K562 (cell line): ENCODE results near the gene GRB2. TPM values are rescaled to one million over a fixed set of nuclear protein-coding genes. Genes with fewer than 3 reads are reported as not detected.

Source experiments
- ASH1L ChIP-seq: fragments of 450-650 bp; IDR thresholded peaks from 2 replicates; pipeline ENCODE4 v1.6.1; 2018; ENCODE audit warnings: borderline replicate concordance, mild to moderate bottlenecking, low read depth; ENCODE audit not compliant: partially characterized antibody
- COPS2 ChIP-seq: fragments of 450-650 bp; conservative IDR thresholded peaks from 2 replicates; pipeline ENCODE4 v1.6.1; 2016; ENCODE audit warnings: mild to moderate bottlenecking, moderate library complexity
- CREM ChIP-seq: IDR thresholded peaks from 2 replicates; pipeline ENCODE4 v1.6.1; 2014; ENCODE audit warnings: antibody characterized with exemption, low read depth
- HDAC8 ChIP-seq: fragments of 450-650 bp; IDR thresholded peaks from 2 replicates; pipeline ENCODE4 v1.6.1; 2016; ENCODE audit warnings: mild to moderate bottlenecking, missing genetic modification characterization, moderate library complexity, missing compliant biosample characterization
- HINFP ChIP-seq: fragments of 450-650 bp; conservative IDR thresholded peaks from 2 replicates; pipeline ENCODE4 v1.6.1; 2016; ENCODE audit warnings: missing genetic modification characterization, low read depth, mild to moderate bottlenecking, control low read depth, missing compliant biosample characterization
- HMBOX1 ChIP-seq: sonication (generic); IDR thresholded peaks from 2 replicates; pipeline ENCODE4 v1.6.1; 2016
- IFI16 ChIP-seq: fragments of 250-450 bp; sonication (Bioruptor Pico); IDR thresholded peaks from 2 replicates; pipeline ENCODE4 v2.1.2; 2022; ENCODE audit warnings: mild to moderate bottlenecking, inconsistent platforms
- IRF2 ChIP-seq: sonication (generic); formaldehyde crosslinking; IDR thresholded peaks from 2 replicates; pipeline ENCODE4 v1.8.1; 2022; ENCODE audit warnings: mild to moderate bottlenecking, missing genetic modification reagents
- KDM5B ChIP-seq: fragments of 200-600 bp; sonication (generic); IDR thresholded peaks from 2 replicates; pipeline ENCODE4 v1.6.1; 2012; ENCODE audit warnings: low read depth, mild to moderate bottlenecking, moderate library complexity, low read length, control low read depth, inconsistent platforms; ENCODE audit not compliant: insufficient replicate concordance
- MITF ChIP-seq: IDR thresholded peaks from 2 replicates; pipeline ENCODE4 v1.6.1; 2014; ENCODE audit warnings: antibody characterized with exemption
- MTA1 ChIP-seq: fragments of 450-650 bp; IDR thresholded peaks from 2 replicates; pipeline ENCODE4 v1.6.1; 2017; ENCODE audit warnings: borderline replicate concordance
- NRF1 ChIP-seq, 2 experiments: fragments of 450-650 bp; IDR thresholded peaks in 1 of 2; conservative IDR thresholded peaks in 1 of 2; 2 replicates each; pipeline ENCODE4 v1.6.1; 2014; ENCODE audit warnings: mild to moderate bottlenecking in 2 of 2
- POLR2B ChIP-seq: fragments of 450-650 bp; IDR thresholded peaks from 2 replicates; pipeline ENCODE4 v1.6.1; 2018; ENCODE audit warnings: low read depth; ENCODE audit not compliant: partially characterized antibody
- RAD21 ChIP-seq, 2 experiments: fragments of 250-450 bp in 1 of 2; fragments of 450-650 bp in 1 of 2; sonication (Bioruptor Pico) in 1 of 2; formaldehyde crosslinking in 1 of 2; IDR thresholded peaks in 1 of 2; conservative IDR thresholded peaks in 1 of 2; 2 replicates each; pipeline versions ENCODE4 v1.4.0 to v1.8.0; 2020 to 2022; ENCODE audit warnings: mild to moderate bottlenecking in 2 of 2, moderate library complexity in 1 of 2
- RBM34 ChIP-seq: fragments of 200-400 bp; formaldehyde crosslinking; IDR thresholded peaks from 2 replicates; pipeline ENCODE4 v1.6.1; 2018; ENCODE audit warnings: low read length, borderline replicate concordance; ENCODE audit not compliant: insufficient read depth
- RFX5 ChIP-seq: IDR thresholded peaks from 2 replicates; pipeline ENCODE4 v1.6.1; 2011; ENCODE audit warnings: low read depth, mild to moderate bottlenecking, improper control_type of control experiment, low read length
- SOX6 ChIP-seq: fragments of 450-650 bp; IDR thresholded peaks from 2 replicates; pipeline ENCODE4 v1.6.1; 2014; ENCODE audit warnings: mild to moderate bottlenecking
- SP2 ChIP-seq: IDR thresholded peaks from 2 replicates; pipeline ENCODE4 v1.6.1; 2011; ENCODE audit warnings: mild to moderate bottlenecking, low read depth, low read length, moderate library complexity; ENCODE audit not compliant: poor library complexity, severe bottlenecking; ENCODE audit errors: extremely low read depth
- TAF9B ChIP-seq: fragments of 450-650 bp; IDR thresholded peaks from 2 replicates; pipeline ENCODE4 v1.6.1; 2018; ENCODE audit warnings: mild to moderate bottlenecking; ENCODE audit not compliant: partially characterized antibody
- ZNF174 ChIP-seq: fragments of 250-450 bp; sonication (Bioruptor Pico); IDR thresholded peaks from 2 replicates; pipeline ENCODE4 v1.4.0; 2020; ENCODE audit warnings: mild to moderate bottlenecking
- polyA plus RNA-seq, 8 experiments: library from polyadenylated mRNA; depleted of rRNA in 4 of 8; stranded (reverse) in 5 of 8; unstranded in 3 of 8; fragments of >200 nt; fragmentation: Nextera tagmentation in 2 of 8; fragmentation: Illumina TruSeq in 1 of 8; extraction: Ambion mirVana in 2 of 8; extraction: Trizol in 1 of 8; gene quantifications; 2 replicates each; pipeline versions ENCODE4 v1.2.1 to v1.2.3, GENCODE V29; 2011 to 2014; ENCODE audit warnings: inconsistent platforms in 1 of 8, missing spikeins in 1 of 8
- total RNA-seq, 7 experiments: library from RNA; depleted of rRNA in 6 of 7; stranded (reverse); fragments of >200 nt in 6 of 7; fragmentation: Illumina TruSeq in 2 of 7; extraction: Trizol in 2 of 7; gene quantifications; 2 replicates each; pipeline versions ENCODE4 v1.2.1 to v1.2.3, GENCODE V29; 2011 to 2021; ENCODE audit warnings: low replicate concordance in 1 of 7
- TF ChIP-seq, protein P1 (sequence below): fragments of 250-450 bp; sonication (Bioruptor Pico); IDR thresholded peaks from 2 replicates; pipeline ENCODE4 v1.8.0; 2021; ENCODE audit warnings: mild to moderate bottlenecking, moderate library complexity
- TF ChIP-seq, protein P2 (sequence below): fragments of 450-650 bp; IDR thresholded peaks from 2 replicates; pipeline ENCODE4 v1.6.1; 2016; ENCODE audit warnings: low read depth, mild to moderate bottlenecking, moderate library complexity

Gene GRB2
- total and polyA plus RNA-seq, 9 of the 15 experiments (the other 6 are each of a cell fraction or from before 2014, with no cell fraction given), result 57.2 to 136 (median 84.8) TPM

- 0 out of 2 replicates have a peak, but pooled peaks have one; percentile 30 for TF ChIP-seq HINFP (tag)
- no peak for TF ChIP-seq COPS2
- TF ChIP-seq MTA1, result peak; percentile 93
- TF ChIP-seq SOX6, result 0 out of 2 replicates have a peak, but pooled peaks have one; percentile 46
- peak in 1 of 2 experiments; percentile 60; a peak in 3 of 4 replicates for TF ChIP-seq RAD21 (CRISPR knock-in tag; conservative IDR thresholded peaks at IDR 0.05 in 1 of 2, IDR thresholded peaks at IDR 0.05 in 1 of 2)
- TF ChIP-seq KDM5B, result peak; percentile 90
- TF ChIP-seq IRF2 (CRISPR knock-in tag), result no peak
- TF ChIP-seq RBM34, result no peak
- TF ChIP-seq RFX5, result peak; percentile 51; the same call in 1 of the 2 replicates
- TF ChIP-seq MITF, result peak; percentile 52; the same call in 1 of the 2 replicates
- peak; percentile 97 for TF ChIP-seq HMBOX1
- TF ChIP-seq POLR2B, result peak; percentile 60
- peak; percentile 93 for TF ChIP-seq ASH1L
- peak; percentile 97 for TF ChIP-seq CREM
- no peak for TF ChIP-seq ZNF174 (CRISPR knock-in tag)
- TF ChIP-seq SP2, result peak; percentile 85
- no peak for TF ChIP-seq IFI16 (CRISPR knock-in tag)
- TF ChIP-seq NRF1 (conservative IDR thresholded peaks at IDR 0.05 in 1 of 2, IDR thresholded peaks at IDR 0.05 in 1 of 2), result peak; percentile 87 to 90
- peak; percentile 17 for TF ChIP-seq TAF9B
- TF ChIP-seq, protein P1, sequence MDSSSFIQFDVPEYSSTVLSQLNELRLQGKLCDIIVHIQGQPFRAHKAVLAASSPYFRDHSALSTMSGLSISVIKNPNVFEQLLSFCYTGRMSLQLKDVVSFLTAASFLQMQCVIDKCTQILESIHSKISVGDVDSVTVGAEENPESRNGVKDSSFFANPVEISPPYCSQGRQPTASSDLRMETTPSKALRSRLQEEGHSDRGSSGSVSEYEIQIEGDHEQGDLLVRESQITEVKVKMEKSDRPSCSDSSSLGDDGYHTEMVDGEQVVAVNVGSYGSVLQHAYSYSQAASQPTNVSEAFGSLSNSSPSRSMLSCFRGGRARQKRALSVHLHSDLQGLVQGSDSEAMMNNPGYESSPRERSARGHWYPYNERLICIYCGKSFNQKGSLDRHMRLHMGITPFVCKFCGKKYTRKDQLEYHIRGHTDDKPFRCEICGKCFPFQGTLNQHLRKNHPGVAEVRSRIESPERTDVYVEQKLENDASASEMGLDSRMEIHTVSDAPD (CRISPR knock-in tag), result no peak
- TF ChIP-seq, protein P2, sequence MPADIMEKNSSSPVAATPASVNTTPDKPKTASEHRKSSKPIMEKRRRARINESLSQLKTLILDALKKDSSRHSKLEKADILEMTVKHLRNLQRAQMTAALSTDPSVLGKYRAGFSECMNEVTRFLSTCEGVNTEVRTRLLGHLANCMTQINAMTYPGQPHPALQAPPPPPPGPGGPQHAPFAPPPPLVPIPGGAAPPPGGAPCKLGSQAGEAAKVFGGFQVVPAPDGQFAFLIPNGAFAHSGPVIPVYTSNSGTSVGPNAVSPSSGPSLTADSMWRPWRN, result no peak
- peak; percentile 40; the same call in 1 of the 2 replicates for TF ChIP-seq HDAC8 (tag)
Measured at GRCh38 chr17:75289115-75289831, 116.2 kb downstream of the GRB2 start, which contains the start of gene SLC25A19 (continued).
